H9 (cell line): Measurements from ENCODE around the gene GARNL3. TPM values are rescaled to one million over a fixed set of nuclear protein-coding genes. Genes with fewer than 3 reads are reported as not detected.

Experiments used
- DNase-seq: peaks from one replicate; pipeline ENCODE4 v3.0.0-alpha.2; 2017
- H2AFZ ChIP-seq: one replicate; pipeline ENCODE4 v1.6.1; 2013; ENCODE audit warnings: mild to moderate bottlenecking, low read length, control low read depth, moderate library complexity
- H2AK5ac ChIP-seq: 2 replicates; pipeline ENCODE4 v1.6.1; 2013; ENCODE audit warnings: low read length, control low read depth, mixed read lengths; ENCODE audit not compliant: insufficient read length
- H2BK120ac ChIP-seq: one replicate; pipeline ENCODE4 v1.6.1; 2013; ENCODE audit warnings: low read depth, mild to moderate bottlenecking, low read length, control low read depth, inconsistent platforms; ENCODE audit not compliant: poor library complexity, severe bottlenecking
- H2BK12ac ChIP-seq: 2 replicates; pipeline ENCODE4 v1.6.1; 2013; ENCODE audit warnings: low read length, control low read depth, mixed read lengths, low read depth; ENCODE audit not compliant: insufficient read length
- H2BK15ac ChIP-seq: 2 replicates; pipeline ENCODE4 v1.6.1; 2013; ENCODE audit warnings: low read depth, low read length, control low read depth
- H2BK20ac ChIP-seq: one replicate; pipeline ENCODE4 v1.6.1; 2013; ENCODE audit warnings: low read depth, mild to moderate bottlenecking, low read length, control low read depth, inconsistent platforms; ENCODE audit not compliant: poor library complexity, severe bottlenecking
- H2BK5ac ChIP-seq: 2 replicates; pipeline ENCODE4 v1.6.1; 2013; ENCODE audit warnings: low read length, control low read depth, mixed read lengths; ENCODE audit not compliant: insufficient read length
- H3K14ac ChIP-seq: 2 replicates; pipeline ENCODE4 v1.6.1; 2013; ENCODE audit warnings: low read length, control low read depth; ENCODE audit not compliant: insufficient read depth
- H3K18ac ChIP-seq: 2 replicates; pipeline ENCODE4 v1.6.1; 2013; ENCODE audit warnings: low read depth, mild to moderate bottlenecking, mixed read lengths, low read length, control low read depth; ENCODE audit not compliant: insufficient read length
- H3K23ac ChIP-seq: 2 replicates; pipeline ENCODE4 v1.6.1; 2013; ENCODE audit warnings: low read length, control low read depth, mixed read lengths, low read depth; ENCODE audit not compliant: insufficient read length
- H3K23me2 ChIP-seq: 2 replicates; pipeline ENCODE4 v1.6.1; 2013; ENCODE audit warnings: low read depth, mild to moderate bottlenecking, mixed read lengths, low read length, control low read depth; ENCODE audit not compliant: insufficient read length, poor library complexity, severe bottlenecking
- H3K27ac ChIP-seq: 2 replicates; pipeline ENCODE4 v1.5.1; 2013; ENCODE audit warnings: low read length, control low read depth, mixed read lengths, low read depth; ENCODE audit not compliant: insufficient read length
- H3K27me3 ChIP-seq: 2 replicates; pipeline ENCODE4 v1.6.1; 2013; ENCODE audit warnings: low read length, control low read depth, inconsistent platforms; ENCODE audit not compliant: insufficient read depth
- H3K4ac ChIP-seq: 2 replicates; pipeline ENCODE4 v1.6.1; 2013; ENCODE audit warnings: low read depth, mild to moderate bottlenecking, control low read depth, inconsistent platforms, low read length, moderate library complexity
- H3K4me1 ChIP-seq: 2 replicates; pipeline ENCODE4 v1.6.1; 2013; ENCODE audit warnings: low read length, control low read depth, inconsistent platforms; ENCODE audit not compliant: insufficient read depth
- H3K4me2 ChIP-seq: 2 replicates; pipeline ENCODE4 v1.6.1; 2013; ENCODE audit warnings: low read length, control low read depth, mixed read lengths; ENCODE audit not compliant: insufficient read length, insufficient read depth
- H3K56ac ChIP-seq: 2 replicates; pipeline ENCODE4 v1.6.1; 2013; ENCODE audit warnings: low read depth, mild to moderate bottlenecking, mixed read lengths, low read length, control low read depth; ENCODE audit not compliant: insufficient read length
- H3K79me1 ChIP-seq: 2 replicates; pipeline ENCODE4 v1.6.1; 2013; ENCODE audit warnings: low read depth, mild to moderate bottlenecking, moderate library complexity, low read length, control low read depth, inconsistent platforms; ENCODE audit not compliant: insufficient read depth, poor library complexity, severe bottlenecking
- H3K79me2 ChIP-seq: 2 replicates; pipeline ENCODE4 v1.6.1; 2013; ENCODE audit warnings: low read length, control low read depth, inconsistent platforms; ENCODE audit not compliant: insufficient read depth
- H3K9ac ChIP-seq: 2 replicates; pipeline ENCODE4 v1.6.1; 2013; ENCODE audit warnings: low read length, control low read depth, mixed read lengths; ENCODE audit not compliant: insufficient read length; ENCODE audit errors: extremely low read depth
- H3K9me3 ChIP-seq: one replicate; pipeline ENCODE4 v1.6.1; 2013; ENCODE audit warnings: low read depth, low read length, inconsistent platforms; ENCODE audit not compliant: control insufficient read depth
- H3T11ph ChIP-seq: one replicate; pipeline ENCODE4 v1.6.1; 2013; ENCODE audit warnings: mild to moderate bottlenecking, low read length, control low read depth, inconsistent platforms
- H4K20me1 ChIP-seq: one replicate; pipeline ENCODE4 v1.6.1; 2013; ENCODE audit not compliant: control insufficient read depth, insufficient read length, insufficient read depth
- H4K5ac ChIP-seq: 2 replicates; pipeline ENCODE4 v1.6.1; 2013; ENCODE audit warnings: low read depth, mild to moderate bottlenecking, mixed read lengths, low read length, control low read depth; ENCODE audit not compliant: insufficient read length
- H4K8ac ChIP-seq: replicated peaks from 2 replicates; pipeline ENCODE4 v1.6.1; 2013; ENCODE audit warnings: low read length, control low read depth, mixed read lengths, low read depth; ENCODE audit not compliant: insufficient read length
- H4K91ac ChIP-seq: 2 replicates; pipeline ENCODE4 v1.6.1; 2013; ENCODE audit warnings: low read depth, mild to moderate bottlenecking, moderate library complexity, mixed read lengths, low read length, control low read depth; ENCODE audit not compliant: insufficient read length
- H3K27ac Mint-ChIP-seq, 3 experiments: 2 replicates in 2 of 3; 3 replicates in 1 of 3; pipeline ENCODE4 v1.8.0; 2020 to 2021; ENCODE audit warnings: mixed read lengths in 3 of 3, mild to moderate bottlenecking in 1 of 3, moderate library complexity in 1 of 3
- H3K27me3 Mint-ChIP-seq: 2 replicates; pipeline ENCODE4 v1.8.0; 2021; ENCODE audit warnings: low read depth, mild to moderate bottlenecking, moderate library complexity, mixed read lengths
- H3K36me3 Mint-ChIP-seq, 3 experiments: 2 replicates in 2 of 3; 3 replicates in 1 of 3; pipeline ENCODE4 v1.8.0; 2020 to 2021; ENCODE audit warnings: low read depth in 3 of 3, mixed read lengths in 3 of 3; ENCODE audit not compliant: insufficient read depth in 1 of 3
- H3K4me1 Mint-ChIP-seq, 2 experiments: 2 replicates each; pipeline ENCODE4 v1.8.0; 2020; ENCODE audit warnings: mixed read lengths in 2 of 2
- H3K4me3 Mint-ChIP-seq, 2 experiments: 2 replicates in 1 of 2; 3 replicates in 1 of 2; pipeline ENCODE4 v1.8.0; 2020 to 2021; ENCODE audit warnings: mild to moderate bottlenecking in 2 of 2, mixed read lengths in 2 of 2, moderate library complexity in 1 of 2
- H3K9me3 Mint-ChIP-seq, 2 experiments: 2 replicates in 1 of 2; 3 replicates in 1 of 2; pipeline ENCODE4 v1.8.0; 2020; ENCODE audit warnings: mild to moderate bottlenecking in 2 of 2, mixed read lengths in 2 of 2, moderate library complexity in 1 of 2
- WGBS: extraction: QIAGEN DNeasy Blood & Tissue Kit; methylation state at CpG from one replicate; pipeline ENCODE4 v1.1.7; 2013; ENCODE audit warnings: missing lambda C conversion rate, low lambda C conversion rate, mixed read lengths; ENCODE audit not compliant: insufficient read length; ENCODE audit errors: extremely low coverage; 5-methylcytosine and 5-hydroxymethylcytosine counted together
- total RNA-seq: library from RNA; stranded (reverse); gene quantifications from 2 replicates; pipeline ENCODE4 v1.2.1, GENCODE V29; 2021
- TF ChIP-seq, protein P1 (sequence below): fragments of 200-600 bp; sonication (generic); conservative IDR thresholded peaks from 3 replicates; pipeline ENCODE4 v1.8.0; 2021; ENCODE audit warnings: antibody characterized with exemption, mild to moderate bottlenecking

GARNL3 gene
- total RNA-seq, 1 experiment from 2014 or later: 8.7 TPM

DNA sequence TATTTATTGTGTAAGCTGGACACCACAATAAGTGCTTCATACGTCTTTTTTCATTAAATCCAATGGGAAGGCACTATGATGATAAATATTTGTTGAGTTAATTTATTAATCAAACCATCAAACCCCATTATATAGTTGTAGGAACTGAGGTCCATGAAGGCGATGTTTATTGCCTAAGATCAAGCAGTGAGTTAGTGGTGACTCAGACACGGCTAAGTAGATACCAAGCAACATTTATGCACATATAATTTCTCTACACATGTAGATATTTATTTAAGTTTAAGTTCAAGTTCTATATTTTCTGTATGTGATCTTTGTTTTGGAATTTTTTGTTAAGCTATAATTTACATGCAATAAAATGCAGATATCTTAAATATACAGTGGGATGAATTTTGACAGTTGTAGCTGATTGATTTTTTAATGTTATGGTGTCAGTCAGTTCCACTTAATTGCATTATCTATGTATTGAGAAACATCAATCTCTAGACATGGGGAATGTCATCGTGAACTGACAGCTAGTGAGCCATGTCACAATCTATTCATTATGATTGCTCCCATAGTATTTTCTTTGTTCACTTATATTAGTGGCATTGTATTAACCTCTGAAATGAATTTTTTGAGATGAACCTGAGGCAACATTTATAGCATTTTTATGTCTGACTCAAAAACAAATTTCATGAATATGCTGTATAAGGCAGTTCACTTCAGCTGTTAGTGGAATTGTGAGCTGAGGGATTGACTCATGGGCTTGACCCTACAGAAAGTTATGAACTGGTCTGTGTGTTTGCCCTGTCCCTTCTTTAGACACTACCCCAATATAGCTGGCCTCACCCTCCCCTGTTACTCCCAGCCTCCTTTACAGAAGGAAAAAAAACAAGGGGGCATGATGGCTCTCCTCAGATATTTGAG, 11.9 kb upstream of the GARNL3 start:
- peaks cover 5 to 33% (median 29%) of the 10 kb centered on the region in 3 experiments; a peak in 6 of 7 replicates for H3K36me3 Mint-ChIP-seq
- H3K23me2 ChIP-seq: no peaks in the 10 kb centered on the region
- no peak overlapping the region for H2BK5ac ChIP-seq
- no peak overlapping the region for H2AK5ac ChIP-seq
- H2BK12ac ChIP-seq: peak overlapping the region; percentile 65
- H3K79me1 ChIP-seq: no peaks in the 10 kb centered on the region
- H3K18ac ChIP-seq: no peak overlapping the region
- no peak overlapping the region for H3K9ac ChIP-seq
- H3K14ac ChIP-seq: no peak overlapping the region
- H3K56ac ChIP-seq: no peak overlapping the region
- H3K9me3 Mint-ChIP-seq: peaks cover 4 to 8% of the 10 kb centered on the region in 2 experiments; a peak in 3 of 5 replicates
- no peak overlapping the region for H3K4me2 ChIP-seq
- no peak overlapping the region for H3T11ph ChIP-seq
- no peaks in the 10 kb centered on the region for H3K79me2 ChIP-seq
- H4K8ac ChIP-seq: no peak overlapping the region
- peaks cover 17% of the 10 kb centered on the region for H3K4me1 ChIP-seq
- H3K23ac ChIP-seq: no peak overlapping the region
- no peak overlapping the region for H2AFZ ChIP-seq
- no peaks in the 10 kb centered on the region for H3K27me3 ChIP-seq
- H4K5ac ChIP-seq: no peak overlapping the region
- H2BK120ac ChIP-seq: no peak overlapping the region
- H3K27ac ChIP-seq: no peak overlapping the region
- H3K9me3 ChIP-seq: no peaks in the 10 kb centered on the region
- no peak overlapping the region for H2BK15ac ChIP-seq
- no peaks in the 10 kb centered on the region for H4K20me1 ChIP-seq
- peak overlapping the region in 2 of 3 experiments; percentile 2 to 55; a peak in 1 of 7 replicates for H3K27ac Mint-ChIP-seq
- H3K27me3 Mint-ChIP-seq: no peaks in the 10 kb centered on the region; the same call in 1 of the 2 replicates
- H3K4ac ChIP-seq: no peak overlapping the region
- H3K4me3 Mint-ChIP-seq: no peak overlapping the region
- H2BK20ac ChIP-seq: no peak overlapping the region
- TF ChIP-seq, protein P1, sequence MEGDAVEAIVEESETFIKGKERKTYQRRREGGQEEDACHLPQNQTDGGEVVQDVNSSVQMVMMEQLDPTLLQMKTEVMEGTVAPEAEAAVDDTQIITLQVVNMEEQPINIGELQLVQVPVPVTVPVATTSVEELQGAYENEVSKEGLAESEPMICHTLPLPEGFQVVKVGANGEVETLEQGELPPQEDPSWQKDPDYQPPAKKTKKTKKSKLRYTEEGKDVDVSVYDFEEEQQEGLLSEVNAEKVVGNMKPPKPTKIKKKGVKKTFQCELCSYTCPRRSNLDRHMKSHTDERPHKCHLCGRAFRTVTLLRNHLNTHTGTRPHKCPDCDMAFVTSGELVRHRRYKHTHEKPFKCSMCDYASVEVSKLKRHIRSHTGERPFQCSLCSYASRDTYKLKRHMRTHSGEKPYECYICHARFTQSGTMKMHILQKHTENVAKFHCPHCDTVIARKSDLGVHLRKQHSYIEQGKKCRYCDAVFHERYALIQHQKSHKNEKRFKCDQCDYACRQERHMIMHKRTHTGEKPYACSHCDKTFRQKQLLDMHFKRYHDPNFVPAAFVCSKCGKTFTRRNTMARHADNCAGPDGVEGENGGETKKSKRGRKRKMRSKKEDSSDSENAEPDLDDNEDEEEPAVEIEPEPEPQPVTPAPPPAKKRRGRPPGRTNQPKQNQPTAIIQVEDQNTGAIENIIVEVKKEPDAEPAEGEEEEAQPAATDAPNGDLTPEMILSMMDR: no peak
- H3K4me1 Mint-ChIP-seq: peaks cover 51 to 56% of the 10 kb centered on the region in 2 experiments
- DNase-seq: no peak
- no CpG with 5 or more reads among the region's 4 CpGs for WGBS
- H4K91ac ChIP-seq: no peak overlapping the region
